Liver (tissue), 9 donors: ENCODE results near the gene FTO. TPM values are rescaled to one million over a fixed set of nuclear protein-coding genes. Genes with fewer than 3 reads are reported as not detected.

Experiments used
- DNase-seq: peaks from one replicate; pipeline ENCODE4 v3.0.0-alpha.2; 2017; ENCODE audit warnings: low spot score
- H3K27ac ChIP-seq, 2 donors: one replicate each; pipeline ENCODE4 v1.7.0; 2013; ENCODE audit warnings: inconsistent platforms in 2 of 2, low read length in 2 of 2, control low read depth in 1 of 2, low read depth in 1 of 2, mild to moderate bottlenecking in 1 of 2
- H3K27me3 ChIP-seq, 4 donors: one replicate each; pipeline versions ENCODE4 v1.6.1 to v1.7.0; 2013; ENCODE audit warnings: low read length in 3 of 4, inconsistent platforms in 1 of 4, mild to moderate bottlenecking in 1 of 4, moderate library complexity in 1 of 4; ENCODE audit not compliant: control insufficient read depth in 4 of 4, insufficient read depth in 4 of 4
- H3K36me3 ChIP-seq, 4 donors: one replicate each; pipeline versions ENCODE4 v1.6.1 to v1.7.0; 2013; ENCODE audit warnings: low read length in 3 of 4, mild to moderate bottlenecking in 3 of 4, low read depth in 1 of 4, moderate library complexity in 1 of 4; ENCODE audit not compliant: control insufficient read depth in 4 of 4, insufficient read depth in 3 of 4
- H3K4me1 ChIP-seq, 4 donors: one replicate each; pipeline versions ENCODE4 v1.6.1 to v1.7.0; 2013; ENCODE audit warnings: low read length in 3 of 4, mild to moderate bottlenecking in 3 of 4, moderate library complexity in 1 of 4; ENCODE audit not compliant: control insufficient read depth in 4 of 4, insufficient read depth in 4 of 4
- H3K4me3 ChIP-seq, 3 donors: one replicate each; pipeline versions ENCODE4 v1.6.1 to v1.7.0; 2013; ENCODE audit warnings: low read length in 3 of 3, control low read depth in 1 of 3, low read depth in 1 of 3, mild to moderate bottlenecking in 1 of 3
- H3K9ac ChIP-seq, 2 donors: one replicate each; pipeline ENCODE4 v1.7.0; 2013; ENCODE audit warnings: low read length in 2 of 2, mild to moderate bottlenecking in 2 of 2, moderate library complexity in 2 of 2, control low read depth in 1 of 2, low read depth in 1 of 2
- H3K9me3 ChIP-seq, 4 donors: one replicate each; pipeline versions ENCODE4 v1.6.1 to v1.7.0; 2013; ENCODE audit warnings: low read length in 3 of 4; ENCODE audit not compliant: control insufficient read depth in 4 of 4
- ATF3 ChIP-seq: IDR thresholded peaks from 2 replicates; pipeline ENCODE4 v1.6.1; 2016; ENCODE audit warnings: antibody characterized with exemption
- CTCF ChIP-seq: fragments of 150-350 bp; IDR thresholded peaks from 2 replicates; pipeline ENCODE4 v1.5.1; 2017; ENCODE audit warnings: improper control_type of control experiment, low read depth, low read length; ENCODE audit not compliant: missing input control
- FOXA1 ChIP-seq: IDR thresholded peaks from 2 replicates; pipeline ENCODE4 v1.6.1; 2016; ENCODE audit warnings: antibody characterized with exemption
- FOXA2 ChIP-seq: IDR thresholded peaks from 2 replicates; pipeline ENCODE4 v1.6.1; 2016; ENCODE audit warnings: antibody characterized with exemption
- GABPA ChIP-seq, 2 donors: IDR thresholded peaks in 1 of 2; conservative IDR thresholded peaks in 1 of 2; 2 replicates each; pipeline ENCODE4 v1.6.1; 2016; ENCODE audit warnings: antibody characterized with exemption in 2 of 2, mild to moderate bottlenecking in 1 of 2, moderate library complexity in 1 of 2
- HNF4A ChIP-seq, 2 donors: conservative IDR thresholded peaks; 2 replicates each; pipeline ENCODE4 v1.6.1; 2016; ENCODE audit warnings: antibody characterized with exemption in 2 of 2, mild to moderate bottlenecking in 2 of 2
- HNF4G ChIP-seq: IDR thresholded peaks from 2 replicates; pipeline ENCODE4 v1.6.1; 2016; ENCODE audit warnings: antibody characterized with exemption
- JUND ChIP-seq, 2 donors: IDR thresholded peaks; 2 replicates each; pipeline ENCODE4 v1.6.1; 2016; ENCODE audit warnings: antibody characterized with exemption in 2 of 2
- NR2F2 ChIP-seq: IDR thresholded peaks from 2 replicates; pipeline ENCODE4 v1.6.1; 2016; ENCODE audit warnings: antibody characterized with exemption
- SP1 ChIP-seq: IDR thresholded peaks from 2 replicates; pipeline ENCODE4 v1.6.1; 2018; ENCODE audit warnings: antibody characterized with exemption, mild to moderate bottlenecking
- TAF1 ChIP-seq: conservative IDR thresholded peaks from 2 replicates; pipeline ENCODE4 v1.6.1; 2016; ENCODE audit warnings: antibody characterized with exemption, mild to moderate bottlenecking
- YY1 ChIP-seq: IDR thresholded peaks from 2 replicates; pipeline ENCODE4 v1.6.1; 2016; ENCODE audit warnings: antibody characterized with exemption, mild to moderate bottlenecking
- WGBS: extraction: QIAGEN DNeasy Blood & Tissue Kit; methylation state at CpG from one replicate; pipeline ENCODE4 v1.1.7; 2013; 5-methylcytosine and 5-hydroxymethylcytosine counted together
- polyA plus RNA-seq, 2 donors: library from polyadenylated mRNA; stranded (reverse) in 1 of 2; unstranded in 1 of 2; fragments of 200-250 nt in 1 of 2; fragments of >200 nt in 1 of 2; fragmentation: Nextera tagmentation in 1 of 2; extraction: Ambion mirVana in 1 of 2; gene quantifications; one replicate each; pipeline versions ENCODE4 v1.2.1 to v1.2.3, GENCODE V29; 2013 to 2015
- total RNA-seq, 2 donors: library from RNA; depleted of rRNA; stranded (reverse); fragments of >200 nt; gene quantifications; one replicate each; pipeline ENCODE4 v1.2.3, GENCODE V29; 2014
- TF ChIP-seq, protein P1 (sequence below): IDR thresholded peaks from 2 replicates; pipeline ENCODE4 v1.6.1; 2016; ENCODE audit warnings: antibody characterized with exemption
- TF ChIP-seq, protein P2 (sequence below): IDR thresholded peaks from 2 replicates; pipeline ENCODE4 v1.6.1; 2016; ENCODE audit warnings: antibody characterized with exemption, mild to moderate bottlenecking
- TF ChIP-seq, protein P3 (sequence below): IDR thresholded peaks from 2 replicates; pipeline ENCODE4 v1.6.1; 2016; ENCODE audit warnings: antibody characterized with exemption
- donor health status: healthy.
- donor health status: healthy.
- donor health status: healthy.
- donor health status: healthy.
- donor health status: healthy.

FTO gene
- total and polyA plus RNA-seq, 4 donors, result 12.0 to 54.2 (median 24.6) TPM

- 88% methylated on average over 4 of the region's 4 CpGs for WGBS
- Histone ChIP-seq H3K4me3 (no peak overlapping the region), H3K27ac (no peak overlapping the region), H3K27me3 (no peaks in the 10 kb centered on the region), H3K9me3 (no peaks in the 10 kb centered on the region), H3K36me3 (peaks cover 0 to 13% (median 5%) of the 10 kb centered on the region in 4 donors), H3K9ac (no peak overlapping the region), H3K4me1 (no peaks in the 10 kb centered on the region)
- DNase-seq, result no peak
- TF ChIP-seq HNF4G (no peak), NR2F2 (no peak), GABPA (IDR thresholded peaks at IDR 0.05 in 1 of 2, conservative IDR thresholded peaks at IDR 0.05 in 1 of 2) (no peak), CTCF (no peak), YY1 (no peak)
- TF ChIP-seq, protein P1, sequence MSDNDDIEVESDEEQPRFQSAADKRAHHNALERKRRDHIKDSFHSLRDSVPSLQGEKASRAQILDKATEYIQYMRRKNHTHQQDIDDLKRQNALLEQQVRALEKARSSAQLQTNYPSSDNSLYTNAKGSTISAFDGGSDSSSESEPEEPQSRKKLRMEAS, result no peak
- TF ChIP-seq, protein P2, sequence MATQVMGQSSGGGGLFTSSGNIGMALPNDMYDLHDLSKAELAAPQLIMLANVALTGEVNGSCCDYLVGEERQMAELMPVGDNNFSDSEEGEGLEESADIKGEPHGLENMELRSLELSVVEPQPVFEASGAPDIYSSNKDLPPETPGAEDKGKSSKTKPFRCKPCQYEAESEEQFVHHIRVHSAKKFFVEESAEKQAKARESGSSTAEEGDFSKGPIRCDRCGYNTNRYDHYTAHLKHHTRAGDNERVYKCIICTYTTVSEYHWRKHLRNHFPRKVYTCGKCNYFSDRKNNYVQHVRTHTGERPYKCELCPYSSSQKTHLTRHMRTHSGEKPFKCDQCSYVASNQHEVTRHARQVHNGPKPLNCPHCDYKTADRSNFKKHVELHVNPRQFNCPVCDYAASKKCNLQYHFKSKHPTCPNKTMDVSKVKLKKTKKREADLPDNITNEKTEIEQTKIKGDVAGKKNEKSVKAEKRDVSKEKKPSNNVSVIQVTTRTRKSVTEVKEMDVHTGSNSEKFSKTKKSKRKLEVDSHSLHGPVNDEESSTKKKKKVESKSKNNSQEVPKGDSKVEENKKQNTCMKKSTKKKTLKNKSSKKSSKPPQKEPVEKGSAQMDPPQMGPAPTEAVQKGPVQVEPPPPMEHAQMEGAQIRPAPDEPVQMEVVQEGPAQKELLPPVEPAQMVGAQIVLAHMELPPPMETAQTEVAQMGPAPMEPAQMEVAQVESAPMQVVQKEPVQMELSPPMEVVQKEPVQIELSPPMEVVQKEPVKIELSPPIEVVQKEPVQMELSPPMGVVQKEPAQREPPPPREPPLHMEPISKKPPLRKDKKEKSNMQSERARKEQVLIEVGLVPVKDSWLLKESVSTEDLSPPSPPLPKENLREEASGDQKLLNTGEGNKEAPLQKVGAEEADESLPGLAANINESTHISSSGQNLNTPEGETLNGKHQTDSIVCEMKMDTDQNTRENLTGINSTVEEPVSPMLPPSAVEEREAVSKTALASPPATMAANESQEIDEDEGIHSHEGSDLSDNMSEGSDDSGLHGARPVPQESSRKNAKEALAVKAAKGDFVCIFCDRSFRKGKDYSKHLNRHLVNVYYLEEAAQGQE, result no peak
Measured at GRCh38 chr16:53821957-53822625, 118.1 kb downstream of the FTO start.

GRCh38 chr16:53822936-53823529 lies 119.1 kb downstream of the FTO start:
- Histone ChIP-seq H3K9ac (no peak overlapping the region), H3K9me3 (no peaks in the 10 kb centered on the region), H3K27ac (no peak overlapping the region), H3K4me1 (no peaks in the 10 kb centered on the region), H3K27me3 (no peaks in the 10 kb centered on the region), H3K36me3 (peaks cover 0 to 14% (median 5%) of the 10 kb centered on the region in 4 donors), H3K4me3 (no peak overlapping the region)
- no peak for DNase-seq
- WGBS, result 89% methylated on average over 7 of the region's 7 CpGs
- TF ChIP-seq YY1, result no peak
- no peak for TF ChIP-seq FOXA1

DNA sequence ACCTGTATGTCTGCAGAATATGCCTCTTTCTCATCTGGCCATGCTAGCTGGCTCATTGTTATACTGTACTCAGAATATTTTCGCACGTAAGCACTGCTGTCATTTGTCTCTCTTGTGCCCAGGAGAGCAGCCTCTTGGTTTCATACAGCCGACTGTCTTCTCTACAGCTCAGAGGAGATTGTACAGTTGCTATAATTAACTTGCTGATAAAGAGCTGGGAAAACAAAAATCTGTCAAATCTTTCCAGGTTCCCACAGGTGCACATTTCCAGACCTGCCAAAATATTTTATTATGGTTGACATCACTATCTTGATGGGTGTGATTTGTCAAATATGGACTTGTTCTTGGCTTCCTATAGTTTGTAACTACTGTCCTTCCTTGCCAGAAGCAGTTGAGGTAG lies 122.7 kb downstream of the FTO start:
- Histone ChIP-seq H3K9me3 (no peaks in the 10 kb centered on the region), H3K9ac (no peak overlapping the region), H3K36me3 (peaks cover 0 to 14% (median 5%) of the 10 kb centered on the region in 4 donors), H3K27ac (no peak overlapping the region), H3K27me3 (no peaks in the 10 kb centered on the region), H3K4me1 (no peaks in the 10 kb centered on the region), H3K4me3 (no peak overlapping the region)
- 58% methylated on average over 3 of the region's 3 CpGs for WGBS
- DNase-seq, result no peak
- TF ChIP-seq HNF4G, result no peak
- TF ChIP-seq, protein P3, sequence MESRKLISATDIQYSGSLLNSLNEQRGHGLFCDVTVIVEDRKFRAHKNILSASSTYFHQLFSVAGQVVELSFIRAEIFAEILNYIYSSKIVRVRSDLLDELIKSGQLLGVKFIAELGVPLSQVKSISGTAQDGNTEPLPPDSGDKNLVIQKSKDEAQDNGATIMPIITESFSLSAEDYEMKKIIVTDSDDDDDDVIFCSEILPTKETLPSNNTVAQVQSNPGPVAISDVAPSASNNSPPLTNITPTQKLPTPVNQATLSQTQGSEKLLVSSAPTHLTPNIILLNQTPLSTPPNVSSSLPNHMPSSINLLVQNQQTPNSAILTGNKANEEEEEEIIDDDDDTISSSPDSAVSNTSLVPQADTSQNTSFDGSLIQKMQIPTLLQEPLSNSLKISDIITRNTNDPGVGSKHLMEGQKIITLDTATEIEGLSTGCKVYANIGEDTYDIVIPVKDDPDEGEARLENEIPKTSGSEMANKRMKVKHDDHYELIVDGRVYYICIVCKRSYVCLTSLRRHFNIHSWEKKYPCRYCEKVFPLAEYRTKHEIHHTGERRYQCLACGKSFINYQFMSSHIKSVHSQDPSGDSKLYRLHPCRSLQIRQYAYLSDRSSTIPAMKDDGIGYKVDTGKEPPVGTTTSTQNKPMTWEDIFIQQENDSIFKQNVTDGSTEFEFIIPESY, result no peak
- TF ChIP-seq HNF4A (conservative IDR thresholded peaks at IDR 0.05), result no peak
- no peak for TF ChIP-seq CTCF
- TF ChIP-seq FOXA2, result no peak
- TF ChIP-seq ATF3, result no peak
- TF ChIP-seq, protein P1, result no peak
- TF ChIP-seq TAF1, result no peak
- no peak for TF ChIP-seq JUND (IDR thresholded peaks at IDR 0.05)
- no peak for TF ChIP-seq NR2F2
- TF ChIP-seq SP1, result no peak
